OCI-LY1 (cell line): ENCODE results near the gene APOLD1.

Experiments used
- H2AFZ ChIP-seq: fragments of 200-600 bp; sonication (generic), shearing (Covaris generic); 2 replicates; pipeline ENCODE4 v1.6.0; 2014; ENCODE audit warnings: antibody characterized with exemption, mild to moderate bottlenecking, low read length
- H3F3A ChIP-seq: fragments of 200-600 bp; sonication (generic), shearing (Covaris generic); 2 replicates; pipeline ENCODE4 v1.6.0; 2014; ENCODE audit warnings: mild to moderate bottlenecking, antibody characterized with exemption, low read length, moderate library complexity; ENCODE audit not compliant: insufficient read depth
- H3K27ac ChIP-seq: fragments of 200-600 bp; sonication (generic); 2 replicates; pipeline ENCODE4 v1.5.1; 2014; ENCODE audit warnings: low read length, mixed run types, mild to moderate bottlenecking, low read depth; ENCODE audit not compliant: poor library complexity, severe bottlenecking
- H3K27me3 ChIP-seq: fragments of 200-600 bp; sonication (generic); 2 replicates; pipeline ENCODE4 v1.6.0; 2014; ENCODE audit warnings: antibody characterized with exemption, mild to moderate bottlenecking, low read length, moderate library complexity; ENCODE audit not compliant: insufficient read depth
- H3K36me3 ChIP-seq: fragments of 200-600 bp; sonication (generic); 2 replicates; pipeline ENCODE4 v1.6.1; 2014; ENCODE audit warnings: mild to moderate bottlenecking, antibody characterized with exemption, low read length, moderate library complexity, mixed read lengths; ENCODE audit not compliant: insufficient read depth
- H3K4me1 ChIP-seq: fragments of 200-600 bp; sonication (generic); 2 replicates; pipeline ENCODE4 v1.5.1; 2014; ENCODE audit warnings: mild to moderate bottlenecking, low read length, moderate library complexity; ENCODE audit not compliant: insufficient read depth, severe bottlenecking
- H3K4me2 ChIP-seq: fragments of 200-600 bp; sonication (generic), shearing (Covaris generic); 2 replicates; pipeline ENCODE4 v1.6.1; 2014; ENCODE audit warnings: low read length
- H3K4me3 ChIP-seq: fragments of 200-600 bp; sonication (generic); 2 replicates; pipeline ENCODE4 v1.5.1; 2014; ENCODE audit warnings: low read length, low read depth, mild to moderate bottlenecking, mixed read lengths; ENCODE audit not compliant: poor library complexity, severe bottlenecking
- H3K79me2 ChIP-seq: fragments of 200-600 bp; shearing (Covaris generic); 2 replicates; pipeline ENCODE4 v1.6.1; 2016; ENCODE audit warnings: mixed run types, low read length, mixed read lengths; ENCODE audit not compliant: insufficient read depth
- H3K9ac ChIP-seq: fragments of 200-600 bp; sonication (generic), shearing (Covaris generic); 2 replicates; pipeline ENCODE4 v1.6.1; 2014; ENCODE audit warnings: mild to moderate bottlenecking, low read length, mixed read lengths
- H3K9me2 ChIP-seq: fragments of 200-600 bp; sonication (generic), shearing (Covaris generic); 2 replicates; pipeline ENCODE4 v1.6.1; 2014; ENCODE audit warnings: low read depth, mild to moderate bottlenecking, low read length, mixed read lengths
- H3K9me3 ChIP-seq: fragments of 200-600 bp; shearing (Covaris generic); 2 replicates; pipeline ENCODE4 v1.6.1; 2014; ENCODE audit warnings: low read length, mixed read lengths
- H4K20me1 ChIP-seq: fragments of 200-600 bp; sonication (generic), shearing (Covaris generic); 2 replicates; pipeline ENCODE4 v1.6.0; 2016; ENCODE audit warnings: mild to moderate bottlenecking, low read length; ENCODE audit not compliant: insufficient read depth
- EZH2 ChIP-seq: fragments of 200-600 bp; sonication (generic), shearing (Covaris generic); IDR thresholded peaks from 2 replicates; pipeline ENCODE4 v1.8.0; 2017; ENCODE audit warnings: borderline replicate concordance, mixed run types, mild to moderate bottlenecking, antibody characterized with exemption, low read length, moderate library complexity, mixed read lengths
- TF ChIP-seq, protein P1 (sequence below): fragments of 200-600 bp; sonication (generic), shearing (Covaris generic); IDR thresholded peaks from 2 replicates; pipeline ENCODE4 v1.5.1; 2017; ENCODE audit warnings: mild to moderate bottlenecking, antibody characterized with exemption, low read length, moderate library complexity, mixed read lengths

APOLD1 gene

DNA sequence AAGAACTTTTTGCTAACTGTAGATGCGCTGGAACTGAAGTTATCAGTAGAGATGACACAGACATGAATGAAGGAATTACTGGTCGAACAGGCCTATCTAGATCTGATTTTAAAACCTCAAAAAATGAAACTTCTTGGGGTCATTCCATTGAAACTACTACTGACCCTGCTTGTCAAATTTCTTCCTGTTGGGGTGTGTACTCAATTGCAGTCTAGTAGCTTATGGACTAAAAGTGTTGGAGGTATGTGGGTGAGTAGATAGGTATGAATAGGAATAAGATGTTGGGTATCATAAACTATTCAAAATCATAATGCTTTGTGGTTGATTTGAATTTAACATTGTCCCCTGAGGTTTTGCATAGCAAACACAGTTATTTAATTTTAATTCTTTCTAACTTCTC lies 9.2 kb downstream of the APOLD1 start:
- Histone ChIP-seq H3K27ac (no peak overlapping the region), H3K4me2 (no peak overlapping the region), H3K9me2 (no peaks in the 10 kb centered on the region), H3K27me3 (peaks cover 4% of the 10 kb centered on the region; the same call in 1 of the 2 replicates), H3K9ac (no peak overlapping the region), H4K20me1 (no peaks in the 10 kb centered on the region), H3K4me1 (no peaks in the 10 kb centered on the region), H2AFZ (no peak overlapping the region), H3K9me3 (no peaks in the 10 kb centered on the region), H3K4me3 (no peak overlapping the region), H3K36me3 (no peaks in the 10 kb centered on the region), H3K79me2 (no peaks in the 10 kb centered on the region), H3F3A (no peaks in the 10 kb centered on the region)
- TF ChIP-seq EZH2, result no peak
- TF ChIP-seq, protein P1, sequence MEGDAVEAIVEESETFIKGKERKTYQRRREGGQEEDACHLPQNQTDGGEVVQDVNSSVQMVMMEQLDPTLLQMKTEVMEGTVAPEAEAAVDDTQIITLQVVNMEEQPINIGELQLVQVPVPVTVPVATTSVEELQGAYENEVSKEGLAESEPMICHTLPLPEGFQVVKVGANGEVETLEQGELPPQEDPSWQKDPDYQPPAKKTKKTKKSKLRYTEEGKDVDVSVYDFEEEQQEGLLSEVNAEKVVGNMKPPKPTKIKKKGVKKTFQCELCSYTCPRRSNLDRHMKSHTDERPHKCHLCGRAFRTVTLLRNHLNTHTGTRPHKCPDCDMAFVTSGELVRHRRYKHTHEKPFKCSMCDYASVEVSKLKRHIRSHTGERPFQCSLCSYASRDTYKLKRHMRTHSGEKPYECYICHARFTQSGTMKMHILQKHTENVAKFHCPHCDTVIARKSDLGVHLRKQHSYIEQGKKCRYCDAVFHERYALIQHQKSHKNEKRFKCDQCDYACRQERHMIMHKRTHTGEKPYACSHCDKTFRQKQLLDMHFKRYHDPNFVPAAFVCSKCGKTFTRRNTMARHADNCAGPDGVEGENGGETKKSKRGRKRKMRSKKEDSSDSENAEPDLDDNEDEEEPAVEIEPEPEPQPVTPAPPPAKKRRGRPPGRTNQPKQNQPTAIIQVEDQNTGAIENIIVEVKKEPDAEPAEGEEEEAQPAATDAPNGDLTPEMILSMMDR, result no peak

DNA sequence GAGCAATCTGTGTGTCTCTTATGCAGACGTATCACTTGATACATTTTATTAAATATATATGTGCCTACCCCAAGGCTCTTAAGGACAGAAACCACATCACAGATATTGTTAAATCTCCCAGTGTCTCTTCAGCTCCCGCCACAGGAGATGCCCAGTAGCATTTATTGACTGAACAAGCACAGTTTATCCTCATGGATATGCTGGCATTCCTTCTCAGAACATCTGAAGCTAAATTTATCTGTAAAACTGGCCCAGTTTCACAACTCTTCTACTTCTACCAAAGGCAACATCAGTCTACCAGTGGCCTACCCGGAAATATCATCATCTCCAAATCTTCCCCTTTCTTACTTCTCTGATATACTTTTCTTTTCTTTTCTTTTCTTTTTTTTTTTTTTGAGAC lies 10.7 kb downstream of the APOLD1 start:
- Histone ChIP-seq H3K9ac (no peak overlapping the region), H3K4me1 (no peaks in the 10 kb centered on the region), H3K9me3 (no peaks in the 10 kb centered on the region), H3K27ac (no peak overlapping the region), H3F3A (no peaks in the 10 kb centered on the region), H3K36me3 (no peaks in the 10 kb centered on the region), H3K9me2 (no peaks in the 10 kb centered on the region), H3K4me3 (no peak overlapping the region), H2AFZ (no peak overlapping the region), H4K20me1 (no peaks in the 10 kb centered on the region), H3K27me3 (peaks cover 4% of the 10 kb centered on the region; the same call in 1 of the 2 replicates), H3K79me2 (no peaks in the 10 kb centered on the region), H3K4me2 (no peak overlapping the region)
- TF ChIP-seq, protein P1, result no peak
- TF ChIP-seq EZH2, result no peak

DNA sequence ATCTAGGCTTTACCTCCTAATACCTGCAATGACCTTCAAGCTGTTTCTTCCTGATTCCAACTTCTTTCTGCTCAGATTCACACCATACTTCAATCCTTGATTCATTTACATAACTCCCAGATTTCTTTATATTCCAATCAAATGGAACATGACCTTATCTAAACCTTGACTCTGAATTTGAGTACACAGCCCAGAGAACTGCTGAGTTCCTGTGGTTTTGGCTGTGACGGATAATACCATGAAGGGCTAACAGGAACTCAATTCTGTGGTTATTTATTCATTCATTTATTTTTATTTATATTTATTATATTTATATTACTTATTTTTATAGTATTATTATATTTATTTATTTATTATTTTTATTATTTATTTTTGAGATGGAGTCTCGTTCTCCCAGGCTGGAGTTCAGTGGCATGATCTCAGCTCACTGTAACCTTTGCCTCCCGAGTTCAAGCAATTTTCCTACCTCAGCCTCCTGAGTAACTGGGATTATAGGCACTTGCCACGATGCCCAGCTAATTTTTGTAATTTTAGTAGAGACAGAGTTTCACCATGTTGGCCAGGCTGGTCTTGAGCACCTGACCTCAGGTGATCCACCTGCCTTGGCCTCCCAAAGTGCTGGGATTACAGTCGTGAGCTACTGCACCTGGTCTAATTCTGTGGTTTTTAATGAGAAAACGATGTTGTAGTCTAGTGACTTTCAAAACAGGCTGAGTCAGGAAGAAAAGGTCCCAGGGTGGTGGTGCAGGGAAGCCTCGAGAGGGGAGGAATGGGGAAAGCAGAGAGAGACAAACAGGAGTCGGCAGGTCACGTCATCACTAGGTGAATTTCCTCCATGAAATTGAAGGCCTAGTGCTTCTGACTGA lies 11.7 kb downstream of the APOLD1 start:
- Histone ChIP-seq H3K36me3 (no peaks in the 10 kb centered on the region), H3K9me3 (no peaks in the 10 kb centered on the region), H3K79me2 (no peaks in the 10 kb centered on the region), H3K4me1 (no peaks in the 10 kb centered on the region), H3K4me3 (no peak overlapping the region), H3K9ac (no peak overlapping the region), H3K27me3 (peaks cover 4% of the 10 kb centered on the region; the same call in 1 of the 2 replicates), H3K9me2 (no peaks in the 10 kb centered on the region), H4K20me1 (no peaks in the 10 kb centered on the region), H3K4me2 (no peak overlapping the region), H3K27ac (no peak overlapping the region), H3F3A (no peaks in the 10 kb centered on the region), H2AFZ (no peak overlapping the region)
- TF ChIP-seq, protein P1, result no peak
- TF ChIP-seq EZH2, result no peak
